Trophoblast cell (in vitro differentiated cells and primary cell): ENCODE results near the gene ECEL1.
A peak's percentile ranks its signal among the peaks of the same experiment; 100 is the strongest.
"Not testable (repeated sequence)": the region's sequence is repeated elsewhere in the genome, so short reads cannot be mapped to it uniquely, and the experiment has no call there.

Source experiments
- DNase-seq, 2 donors: peaks; one replicate each; pipeline ENCODE4 v3.0.0-alpha.2; 2016
- H2AFZ ChIP-seq: 2 replicates; pipeline ENCODE4 v1.6.1; 2013; ENCODE audit warnings: low read length, moderate library complexity, mild to moderate bottlenecking; ENCODE audit not compliant: insufficient read depth, poor library complexity
- H2AK5ac ChIP-seq: 2 replicates; pipeline ENCODE4 v1.6.1; 2013; ENCODE audit warnings: mild to moderate bottlenecking, low read length
- H2BK120ac ChIP-seq: 2 replicates; pipeline ENCODE4 v1.6.1; 2013; ENCODE audit warnings: low read length, mild to moderate bottlenecking, moderate library complexity; ENCODE audit not compliant: insufficient read depth, poor library complexity
- H2BK12ac ChIP-seq: 2 replicates; pipeline ENCODE4 v1.6.1; 2013; ENCODE audit warnings: mild to moderate bottlenecking, low read length, moderate library complexity
- H2BK5ac ChIP-seq: 2 replicates; pipeline ENCODE4 v1.6.1; 2013; ENCODE audit warnings: low read length, low read depth, moderate library complexity, mild to moderate bottlenecking; ENCODE audit not compliant: poor library complexity
- H3K14ac ChIP-seq: 2 replicates; pipeline ENCODE4 v1.6.1; 2013; ENCODE audit warnings: mild to moderate bottlenecking, low read length
- H3K18ac ChIP-seq: 2 replicates; pipeline ENCODE4 v1.6.1; 2013; ENCODE audit warnings: mild to moderate bottlenecking, low read length
- H3K23ac ChIP-seq: 2 replicates; pipeline ENCODE4 v1.6.1; 2013; ENCODE audit warnings: low read length
- H3K27ac ChIP-seq: 2 replicates; pipeline ENCODE4 v1.5.1; 2013; ENCODE audit warnings: low read depth, mild to moderate bottlenecking, inconsistent platforms, low read length, moderate library complexity
- H3K27me3 ChIP-seq: 2 replicates; pipeline ENCODE4 v1.6.1; 2013; ENCODE audit warnings: inconsistent platforms, mild to moderate bottlenecking, low read length, moderate library complexity; ENCODE audit not compliant: insufficient read depth
- H3K36me3 ChIP-seq, 2 experiments: 1 replicate in 1 of 2; 2 replicates in 1 of 2; pipeline ENCODE4 v1.6.1; 2013; ENCODE audit warnings: low read length in 2 of 2, mild to moderate bottlenecking in 2 of 2, moderate library complexity in 1 of 2; ENCODE audit not compliant: insufficient read depth in 2 of 2, control insufficient read depth in 1 of 2
- H3K4ac ChIP-seq: 2 replicates; pipeline ENCODE4 v1.6.1; 2013; ENCODE audit warnings: low read depth, mild to moderate bottlenecking, low read length, moderate library complexity
- H3K4me1 ChIP-seq, 2 experiments: 1 replicate in 1 of 2; 2 replicates in 1 of 2; pipeline ENCODE4 v1.6.1; 2013; ENCODE audit warnings: low read length in 2 of 2, mild to moderate bottlenecking in 2 of 2, moderate library complexity in 1 of 2; ENCODE audit not compliant: insufficient read depth in 2 of 2, control insufficient read depth in 1 of 2
- H3K4me2 ChIP-seq: 2 replicates; pipeline ENCODE4 v1.6.1; 2013; ENCODE audit warnings: inconsistent platforms, mild to moderate bottlenecking, low read length, moderate library complexity
- H3K4me3 ChIP-seq: 2 replicates; pipeline ENCODE4 v1.5.1; 2013; ENCODE audit warnings: mild to moderate bottlenecking, low read depth, low read length, inconsistent platforms
- H3K79me1 ChIP-seq: one replicate; pipeline ENCODE4 v1.6.1; 2013; ENCODE audit warnings: low read length
- H3K79me2 ChIP-seq: 2 replicates; pipeline ENCODE4 v1.6.1; 2013; ENCODE audit warnings: low read length, mild to moderate bottlenecking; ENCODE audit not compliant: control insufficient read depth, insufficient read depth, poor library complexity
- H3K9ac ChIP-seq: 2 replicates; pipeline ENCODE4 v1.6.1; 2013; ENCODE audit warnings: mild to moderate bottlenecking, low read length
- H3K9me3 ChIP-seq: 2 replicates; pipeline ENCODE4 v1.6.1; 2013; ENCODE audit warnings: low read depth, mild to moderate bottlenecking, control low read depth, inconsistent platforms, low read length; ENCODE audit not compliant: insufficient read depth
- H4K12ac ChIP-seq: 2 replicates; pipeline ENCODE4 v1.6.1; 2013; ENCODE audit warnings: low read depth, mild to moderate bottlenecking, low read length, moderate library complexity
- H4K8ac ChIP-seq: 2 replicates; pipeline ENCODE4 v1.6.1; 2013; ENCODE audit warnings: low read depth, mild to moderate bottlenecking, low read length, moderate library complexity
- H4K91ac ChIP-seq: one replicate; pipeline ENCODE4 v1.6.1; 2013; ENCODE audit warnings: low read depth, mild to moderate bottlenecking, low read length, moderate library complexity
- WGBS: extraction: QIAGEN DNeasy Blood & Tissue Kit; methylation state at CpG from one replicate; pipeline ENCODE4 v1.1.7; 2013; ENCODE audit warnings: missing lambda C conversion rate; ENCODE audit not compliant: insufficient read length, insufficient coverage; ENCODE audit errors: extremely low coverage; 5-methylcytosine and 5-hydroxymethylcytosine counted together

ECEL1 gene

DNA sequence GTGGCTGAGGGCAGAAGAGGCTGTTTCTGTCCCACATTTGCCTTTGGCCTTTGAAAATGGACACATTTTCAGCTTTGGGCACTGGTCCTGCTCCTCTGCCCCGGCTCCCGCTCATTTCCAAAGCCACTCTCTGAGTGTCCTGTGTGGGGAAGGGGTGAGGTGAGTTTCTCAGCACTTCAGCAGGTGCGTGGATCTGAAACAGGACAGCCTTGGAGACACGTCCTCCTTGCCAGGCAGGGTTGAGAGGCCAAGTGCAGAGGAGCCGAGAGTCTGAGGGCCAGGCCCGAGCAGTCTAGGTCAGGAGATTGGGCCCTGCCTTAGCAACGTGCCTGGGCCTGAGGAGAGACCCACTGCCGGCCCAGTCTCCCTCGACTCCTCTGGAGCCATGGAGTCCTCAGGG is 53.5 kb downstream of the ECEL1 start:
- no peaks in the 10 kb centered on the region for H3K79me2 ChIP-seq
- H2BK5ac ChIP-seq: no peak overlapping the region
- H3K9me3 ChIP-seq: peaks cover 5% of the 10 kb centered on the region
- no peaks in the 10 kb centered on the region for H3K36me3 ChIP-seq
- no peak overlapping the region for H2AFZ ChIP-seq
- H3K4me1 ChIP-seq: peaks cover 2 to 7% of the 10 kb centered on the region in 2 experiments
- no peak overlapping the region for H3K14ac ChIP-seq
- no peak overlapping the region for H3K4me2 ChIP-seq
- no peaks in the 10 kb centered on the region for H3K79me1 ChIP-seq
- H3K9ac ChIP-seq: no peak overlapping the region
- no peak overlapping the region for H2BK120ac ChIP-seq
- H4K8ac ChIP-seq: no peak overlapping the region
- H2AK5ac ChIP-seq: no peak overlapping the region
- no peak overlapping the region for H3K23ac ChIP-seq
- H3K27ac ChIP-seq: no peak overlapping the region
- no peak overlapping the region for H3K4ac ChIP-seq
- H3K18ac ChIP-seq: no peak overlapping the region
- H3K27me3 ChIP-seq: no peaks in the 10 kb centered on the region
- H4K12ac ChIP-seq: no peak overlapping the region
- no peak overlapping the region for H3K4me3 ChIP-seq
- DNase-seq: no peak
- H4K91ac ChIP-seq: no peak overlapping the region
- H2BK12ac ChIP-seq: no peak overlapping the region
- no CpG with 5 or more reads among the region's 9 CpGs for WGBS

DNA sequence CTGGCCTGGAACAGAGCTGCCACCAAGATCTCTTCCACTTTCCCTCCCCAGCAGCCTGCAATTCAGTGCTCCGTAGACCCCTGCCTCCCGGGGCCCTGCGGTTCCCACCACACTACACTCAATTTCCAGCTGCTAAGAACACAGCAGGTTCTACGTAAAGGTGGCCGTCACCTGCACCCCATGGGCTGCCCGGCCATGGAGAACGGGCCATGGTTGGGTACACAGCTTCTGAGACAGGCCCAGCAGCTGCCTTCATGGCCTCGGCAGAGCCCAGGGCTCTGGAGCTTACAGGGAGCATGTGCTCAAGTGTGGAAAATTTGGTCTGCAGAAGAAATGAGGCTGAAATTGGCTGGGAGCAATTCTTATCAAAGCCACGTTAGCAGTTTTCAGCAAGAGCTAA is 54.0 kb downstream of the ECEL1 start:
- H4K8ac ChIP-seq, H2BK120ac ChIP-seq, H3K18ac ChIP-seq, H2BK12ac ChIP-seq, H3K36me3 ChIP-seq, H3K4me3 ChIP-seq, H3K27me3 ChIP-seq, H3K23ac ChIP-seq, H3K79me2 ChIP-seq, H4K91ac ChIP-seq, DNase-seq, H3K4ac ChIP-seq, H2BK5ac ChIP-seq, H2AFZ ChIP-seq, H3K4me1 ChIP-seq, H4K12ac ChIP-seq, H3K27ac ChIP-seq, H2AK5ac ChIP-seq, H3K4me2 ChIP-seq, H3K14ac ChIP-seq, H3K9ac ChIP-seq, H3K9me3 ChIP-seq, H3K79me1 ChIP-seq: not testable (repeated sequence)
- no CpG with 5 or more reads among the region's 9 CpGs for WGBS

DNA sequence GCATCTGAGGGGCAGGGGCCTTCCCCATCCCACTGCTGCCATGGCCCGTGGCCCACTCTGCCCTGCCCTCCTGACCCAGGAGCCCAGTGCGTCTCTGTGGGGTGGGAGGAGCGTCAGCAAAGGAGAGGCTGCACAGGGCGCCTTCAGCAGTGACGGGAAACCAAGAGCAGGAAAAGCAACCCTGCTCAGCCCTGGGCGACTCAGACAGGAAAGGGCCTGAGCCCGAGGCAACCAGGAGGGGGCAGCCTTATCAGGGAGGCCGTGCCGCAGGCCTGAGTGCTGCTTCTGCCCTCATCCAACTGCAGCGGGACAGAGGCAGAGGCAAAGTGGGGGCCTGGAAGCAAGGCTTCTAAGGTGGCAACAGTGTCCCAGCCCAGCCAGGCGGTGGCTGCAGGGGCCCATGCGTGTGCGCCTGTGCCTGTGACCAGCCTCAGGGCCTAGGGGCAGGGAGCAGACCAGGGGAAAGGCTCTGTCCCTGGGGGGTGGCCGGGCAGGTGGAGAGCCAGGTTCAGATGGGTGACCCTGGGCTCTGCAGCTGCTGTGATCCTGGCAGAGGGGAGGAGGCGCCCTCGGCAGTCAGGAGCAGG is 54.9 kb downstream of the ECEL1 start:
- no peak overlapping the region for H3K4me2 ChIP-seq
- H3K18ac ChIP-seq: no peak overlapping the region
- H2AFZ ChIP-seq: peak overlapping the region; percentile 37
- no peaks in the 10 kb centered on the region for H3K27me3 ChIP-seq
- no peak overlapping the region for H3K4ac ChIP-seq
- H3K9me3 ChIP-seq: peaks cover 5% of the 10 kb centered on the region
- no peak overlapping the region for H2BK120ac ChIP-seq
- no peak overlapping the region for H3K27ac ChIP-seq
- H3K4me1 ChIP-seq: peaks cover 2 to 7% of the 10 kb centered on the region in 2 experiments
- H3K23ac ChIP-seq: no peak overlapping the region
- H3K14ac ChIP-seq: no peak overlapping the region
- H3K36me3 ChIP-seq: no peaks in the 10 kb centered on the region
- DNase-seq: peak; percentile 62 to 76
- no peak overlapping the region for H4K12ac ChIP-seq
- H3K79me2 ChIP-seq: no peaks in the 10 kb centered on the region
- H2BK5ac ChIP-seq: no peak overlapping the region
- no peak overlapping the region for H3K9ac ChIP-seq
- H3K79me1 ChIP-seq: no peaks in the 10 kb centered on the region
- WGBS: no CpG with 5 or more reads among the region's 16 CpGs
- no peak overlapping the region for H2AK5ac ChIP-seq
- H4K8ac ChIP-seq: peak overlapping the region; percentile 56
- H3K4me3 ChIP-seq: no peak overlapping the region
- H2BK12ac ChIP-seq: no peak overlapping the region
- no peak overlapping the region for H4K91ac ChIP-seq

DNA sequence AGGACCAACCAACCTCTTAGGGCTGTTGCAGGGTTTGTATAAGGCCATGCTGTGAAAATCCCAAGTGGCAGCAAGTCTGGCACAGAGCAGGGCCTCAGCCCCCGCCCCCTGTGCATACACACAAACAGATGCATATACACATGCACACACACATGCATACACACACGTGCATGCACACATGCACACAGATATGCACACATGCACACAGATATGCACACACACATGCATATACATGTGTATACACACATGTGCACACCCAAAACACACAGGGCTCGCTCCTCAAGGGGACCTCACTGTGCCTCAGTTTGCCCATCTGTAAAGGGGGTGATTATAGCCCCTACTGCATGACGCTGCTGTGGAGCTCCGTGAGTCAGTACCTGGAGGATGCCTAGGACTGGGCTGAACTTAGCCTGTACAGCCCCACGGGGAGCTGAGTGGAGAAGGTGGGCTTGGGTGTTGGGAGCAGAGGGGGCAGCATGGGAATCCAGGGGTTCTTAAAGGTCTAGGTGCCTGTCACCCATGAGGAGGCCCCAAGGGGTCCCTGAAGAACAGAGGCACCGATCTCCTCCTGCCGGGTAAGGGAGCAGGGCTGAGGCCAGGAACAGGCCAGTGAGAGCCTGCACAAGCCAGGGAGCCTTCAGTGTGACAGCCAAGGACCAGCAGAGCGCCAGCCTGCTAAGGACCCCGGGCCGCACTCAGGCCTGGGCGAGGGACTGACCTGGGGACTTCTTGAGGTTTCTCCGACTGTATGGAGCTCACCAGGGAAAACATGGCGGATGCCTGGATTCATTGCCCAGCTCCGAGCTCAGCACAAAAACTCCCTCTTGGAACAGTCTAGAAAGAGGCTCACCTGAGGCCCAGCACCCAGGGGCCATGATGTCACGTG is 55.7 kb downstream of the ECEL1 start:
- H3K79me2 ChIP-seq: no peaks in the 10 kb centered on the region
- peak overlapping the region; percentile 37 for H2AFZ ChIP-seq
- H2AK5ac ChIP-seq: no peak overlapping the region
- no peak for DNase-seq
- H3K9me3 ChIP-seq: peaks cover 4% of the 10 kb centered on the region
- H3K79me1 ChIP-seq: no peaks in the 10 kb centered on the region
- peak overlapping the region; percentile 56 for H4K8ac ChIP-seq
- no peak overlapping the region for H2BK12ac ChIP-seq
- H2BK120ac ChIP-seq: no peak overlapping the region
- H2BK5ac ChIP-seq: no peak overlapping the region
- no peak overlapping the region for H4K91ac ChIP-seq
- no peak overlapping the region for H3K9ac ChIP-seq
- no peak overlapping the region for H3K23ac ChIP-seq
- no peak overlapping the region for H3K18ac ChIP-seq
- H3K14ac ChIP-seq: no peak overlapping the region
- no peaks in the 10 kb centered on the region for H3K27me3 ChIP-seq
- peaks cover 2 to 7% of the 10 kb centered on the region in 2 experiments for H3K4me1 ChIP-seq
- no CpG with 5 or more reads among the region's 16 CpGs for WGBS
- H3K4me3 ChIP-seq: no peak overlapping the region
- no peak overlapping the region for H3K4ac ChIP-seq
- no peak overlapping the region for H4K12ac ChIP-seq
- no peak overlapping the region for H3K27ac ChIP-seq
- no peak overlapping the region for H3K4me2 ChIP-seq
- H3K36me3 ChIP-seq: no peaks in the 10 kb centered on the region
